OCI-LY1 (cell line): ENCODE data around the gene BCAN.

Source experiments
- EZH2 ChIP-seq: fragments of 200-600 bp; sonication (generic), shearing (Covaris generic); IDR thresholded peaks from 2 replicates; pipeline ENCODE4 v1.8.0; 2017; ENCODE audit warnings: borderline replicate concordance, mixed run types, mild to moderate bottlenecking, antibody characterized with exemption, low read length, moderate library complexity, mixed read lengths
- TF ChIP-seq, protein P1 (sequence below): fragments of 200-600 bp; sonication (generic), shearing (Covaris generic); IDR thresholded peaks from 2 replicates; pipeline ENCODE4 v1.5.1; 2017; ENCODE audit warnings: mild to moderate bottlenecking, antibody characterized with exemption, low read length, moderate library complexity, mixed read lengths

- TF ChIP-seq, protein P1, sequence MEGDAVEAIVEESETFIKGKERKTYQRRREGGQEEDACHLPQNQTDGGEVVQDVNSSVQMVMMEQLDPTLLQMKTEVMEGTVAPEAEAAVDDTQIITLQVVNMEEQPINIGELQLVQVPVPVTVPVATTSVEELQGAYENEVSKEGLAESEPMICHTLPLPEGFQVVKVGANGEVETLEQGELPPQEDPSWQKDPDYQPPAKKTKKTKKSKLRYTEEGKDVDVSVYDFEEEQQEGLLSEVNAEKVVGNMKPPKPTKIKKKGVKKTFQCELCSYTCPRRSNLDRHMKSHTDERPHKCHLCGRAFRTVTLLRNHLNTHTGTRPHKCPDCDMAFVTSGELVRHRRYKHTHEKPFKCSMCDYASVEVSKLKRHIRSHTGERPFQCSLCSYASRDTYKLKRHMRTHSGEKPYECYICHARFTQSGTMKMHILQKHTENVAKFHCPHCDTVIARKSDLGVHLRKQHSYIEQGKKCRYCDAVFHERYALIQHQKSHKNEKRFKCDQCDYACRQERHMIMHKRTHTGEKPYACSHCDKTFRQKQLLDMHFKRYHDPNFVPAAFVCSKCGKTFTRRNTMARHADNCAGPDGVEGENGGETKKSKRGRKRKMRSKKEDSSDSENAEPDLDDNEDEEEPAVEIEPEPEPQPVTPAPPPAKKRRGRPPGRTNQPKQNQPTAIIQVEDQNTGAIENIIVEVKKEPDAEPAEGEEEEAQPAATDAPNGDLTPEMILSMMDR, result no peak
- TF ChIP-seq EZH2, result no peak
Measured at GRCh38 chr1:156655904-156656516, 14.1 kb downstream of the BCAN start.
